ENCODE results near the gene NPC1L1.

Gene NPC1L1

GRCh38 chr7:44469461-44470134 is 71.5 kb downstream of the NPC1L1 start:
- DNase-seq, result no peak

GRCh38 chr7:44467217-44467548 is 73.9 kb downstream of the NPC1L1 start:
- DNase-seq, result no peak

DNA sequence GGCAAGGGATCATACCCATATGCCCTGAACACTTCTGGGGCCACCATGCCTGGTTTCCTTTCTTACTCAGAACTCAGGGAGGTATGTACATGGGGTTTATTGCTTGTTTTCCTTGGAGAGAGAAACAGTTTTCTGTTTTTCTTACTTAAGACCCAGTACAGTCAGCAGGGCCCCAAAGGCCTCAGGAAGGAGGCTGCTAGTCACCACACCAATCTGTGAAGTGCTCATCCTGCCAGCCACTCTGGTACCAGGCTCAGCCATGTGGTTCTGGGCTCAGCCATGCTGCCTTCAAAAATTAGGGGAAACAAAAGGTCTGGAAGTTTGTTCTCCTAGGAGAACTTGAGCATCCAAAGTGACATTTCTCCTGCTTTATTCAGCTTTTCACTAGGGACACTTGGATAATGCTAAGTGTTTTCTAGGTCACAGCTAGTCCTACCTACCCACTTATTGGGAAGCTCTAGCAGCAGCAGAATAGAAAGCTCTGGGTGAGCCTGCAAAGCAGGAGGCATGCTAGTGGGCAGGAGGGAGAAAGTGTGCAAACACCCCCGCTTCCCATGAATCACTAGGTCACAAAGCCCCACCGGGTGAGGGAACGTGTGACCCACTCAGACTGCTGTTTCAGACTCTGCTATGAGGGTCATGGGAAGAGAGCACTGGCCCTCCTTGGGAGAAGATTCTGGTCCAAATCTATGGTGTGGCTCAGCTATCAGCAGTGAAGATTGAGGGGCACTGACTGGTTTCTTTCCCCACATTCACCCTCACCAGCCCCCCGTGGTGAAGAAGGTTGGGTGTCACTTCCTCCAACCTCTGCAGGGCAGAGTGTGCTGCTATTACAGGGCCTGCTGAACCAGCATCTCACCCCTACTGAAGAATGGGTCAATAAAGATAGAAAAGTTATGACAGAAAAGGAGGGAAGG is 74.6 kb downstream of the NPC1L1 start:
- DNase-seq, result no peak

GRCh38 chr7:44465490-44465889 is 75.6 kb downstream of the NPC1L1 start:
- no peak for DNase-seq

DNA sequence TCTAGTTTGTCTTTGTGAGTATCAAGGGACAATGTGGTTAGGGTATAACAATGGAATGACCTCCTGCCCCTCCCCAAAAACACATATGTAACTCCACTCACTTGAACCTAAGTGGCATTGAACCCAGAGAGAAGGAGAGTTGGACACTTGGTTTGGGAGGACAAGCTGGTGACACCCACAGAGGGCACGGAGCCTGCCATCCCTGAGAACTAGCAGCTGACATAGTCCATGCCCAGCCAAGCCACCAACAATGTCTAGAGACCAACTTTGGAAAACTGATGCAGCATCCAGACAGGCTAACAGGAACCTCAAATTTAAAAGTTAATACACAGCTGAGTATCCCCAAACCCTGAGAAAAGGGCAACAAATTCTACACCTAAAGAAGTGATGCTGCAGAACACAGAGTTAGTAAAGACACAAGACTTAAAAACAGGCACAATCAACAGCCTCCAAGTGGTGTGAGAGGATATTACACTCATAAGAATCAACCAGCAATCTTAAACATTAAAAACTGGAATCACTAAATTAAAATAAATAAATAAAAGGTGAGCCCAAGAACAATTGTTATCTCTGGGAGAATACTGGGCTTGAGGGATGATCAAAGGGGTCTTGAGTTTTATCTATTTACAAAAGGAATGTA is 77.8 kb downstream of the NPC1L1 start:
- DNase-seq, result no peak

Data from CD4-positive, alpha-beta T cell treated with Interleukin-15 for 1 hour (primary cell).